Cardiac muscle cell (in vitro differentiated cells and primary cell): ENCODE results near the gene CDRT15L2. TPM values are rescaled to one million over a fixed set of nuclear protein-coding genes. Genes with fewer than 3 reads are reported as not detected.
"Not testable (repeated sequence)": the region's sequence is repeated elsewhere in the genome, so short reads cannot be mapped to it uniquely, and the experiment has no call there.

Experiments
- DNase-seq, 2 donors: peaks; one replicate each; pipeline versions ENCODE4 v3.0.0 to v3.0.0-alpha.2; 2010 to 2017; ENCODE audit warnings: low read depth in 1 of 2, low spot score in 1 of 2
- H3K27ac ChIP-seq: fragments of 200-600 bp; sonication (generic); 2 replicates; pipeline ENCODE4 v1.5.1; 2016
- H3K27me3 ChIP-seq: fragments of 200-600 bp; sonication (generic); 2 replicates; pipeline ENCODE4 v1.6.0; 2016; ENCODE audit warnings: control low read depth
- H3K36me3 ChIP-seq: fragments of 200-600 bp; sonication (generic); 2 replicates; pipeline ENCODE4 v1.5.1; 2016; ENCODE audit warnings: control low read depth
- H3K4me1 ChIP-seq: fragments of 200-600 bp; sonication (generic); 2 replicates; pipeline ENCODE4 v1.8.1; 2017; ENCODE audit warnings: low read depth, mild to moderate bottlenecking, mixed run types
- H3K4me3 ChIP-seq: fragments of 200-600 bp; sonication (generic); 2 replicates; pipeline ENCODE4 v1.5.1; 2016; ENCODE audit warnings: mild to moderate bottlenecking
- H3K9me3 ChIP-seq: fragments of 200-600 bp; sonication (generic); 2 replicates; pipeline ENCODE4 v1.5.1; 2017; ENCODE audit warnings: low read depth, mild to moderate bottlenecking, control low read depth
- polyA plus RNA-seq: library from polyadenylated mRNA; unstranded; fragments of >200 nt; fragmentation: Nextera tagmentation; extraction: Ambion mirVana; gene quantifications from 2 replicates; pipeline ENCODE4 v1.2.1, GENCODE V29; 2016
- total RNA-seq: library from RNA; depleted of rRNA; stranded (reverse); fragments of >200 nt; gene quantifications from 2 replicates; pipeline ENCODE4 v1.2.3, GENCODE V29; 2016

Gene CDRT15L2
- total RNA-seq = not detected in 2 replicates
- polyA plus RNA-seq = not detected in 2 replicates

DNA sequence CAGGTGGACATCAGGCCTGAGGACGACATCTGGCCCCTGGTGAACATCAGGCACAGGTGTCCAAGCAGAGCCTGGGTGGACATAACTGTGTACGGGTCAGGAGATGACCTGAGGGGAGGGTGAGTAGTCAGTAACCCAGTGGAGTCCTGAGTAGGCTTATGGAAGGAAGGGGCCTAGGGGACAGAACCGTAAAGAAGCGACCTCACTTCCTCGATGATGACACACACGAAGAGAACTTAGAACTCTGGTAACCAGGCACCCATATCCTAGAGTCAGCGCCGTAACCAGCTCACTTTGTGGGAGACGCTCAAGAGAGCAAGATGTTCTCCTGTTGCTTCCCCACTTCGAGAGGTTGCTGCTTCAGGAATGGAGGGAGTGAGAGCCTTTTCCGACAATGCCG is at the start of gene CDRT15L2:
Gene CDRT15L2, plus strand, starts transcription at position 301 of the 400 bp plus-strand sequence. Its CDS starts 20 bp downstream, at position 321.
- H3K27ac ChIP-seq, H3K9me3 ChIP-seq, DNase-seq, H3K27me3 ChIP-seq, H3K4me3 ChIP-seq, H3K4me1 ChIP-seq, H3K36me3 ChIP-seq: not testable (repeated sequence)

GRCh38 chr17:20530104-20530503 is 49.4 kb upstream of the CDRT15L2 start:
- H3K36me3 ChIP-seq, H3K27me3 ChIP-seq, H3K9me3 ChIP-seq, H3K4me1 ChIP-seq, H3K27ac ChIP-seq, DNase-seq, H3K4me3 ChIP-seq: not testable (repeated sequence)

DNA sequence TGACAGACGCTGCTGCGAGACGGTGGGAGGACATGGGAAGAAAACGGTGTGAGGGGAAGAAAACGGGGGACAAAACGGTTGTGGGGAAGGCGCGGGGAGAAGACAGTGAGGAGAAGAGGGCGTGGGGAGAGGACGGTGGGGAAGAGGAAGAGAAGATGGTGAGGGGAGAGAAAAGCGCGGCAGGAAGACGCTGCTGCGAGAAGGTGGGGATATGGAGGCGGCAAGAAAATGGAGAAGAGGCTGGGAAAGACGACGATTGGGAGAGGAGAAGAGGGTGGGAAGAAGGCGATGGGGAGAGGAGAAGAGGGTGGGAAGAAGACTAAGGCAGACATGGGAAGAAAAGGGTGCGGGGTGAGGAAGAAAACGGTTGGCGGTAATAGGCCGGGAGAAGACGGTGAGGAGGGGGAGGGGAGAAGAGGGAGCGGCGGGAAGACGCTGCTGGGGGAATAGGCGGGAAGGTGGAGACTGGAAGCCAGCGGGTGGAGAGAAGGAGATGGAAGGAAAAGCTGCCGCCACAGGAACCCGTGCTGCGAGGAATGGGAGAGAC is 46.9 kb upstream of the CDRT15L2 start:
- H3K4me1 ChIP-seq, H3K36me3 ChIP-seq, H3K27me3 ChIP-seq, H3K4me3 ChIP-seq, H3K27ac ChIP-seq, H3K9me3 ChIP-seq: not testable (repeated sequence)
- peak in 1 of 2 donors; percentile 59 for DNase-seq

- peak in 1 of 2 donors; percentile 11 for DNase-seq
- H3K4me3 ChIP-seq = peak overlapping the region; percentile 14
- not testable (repeated sequence) for H3K27me3 ChIP-seq, H3K9me3 ChIP-seq, H3K36me3 ChIP-seq, H3K4me1 ChIP-seq, H3K27ac ChIP-seq
These were observed 46.3 kb upstream of the CDRT15L2 start for GRCh38 chr17:20533206-20533605.

DNA sequence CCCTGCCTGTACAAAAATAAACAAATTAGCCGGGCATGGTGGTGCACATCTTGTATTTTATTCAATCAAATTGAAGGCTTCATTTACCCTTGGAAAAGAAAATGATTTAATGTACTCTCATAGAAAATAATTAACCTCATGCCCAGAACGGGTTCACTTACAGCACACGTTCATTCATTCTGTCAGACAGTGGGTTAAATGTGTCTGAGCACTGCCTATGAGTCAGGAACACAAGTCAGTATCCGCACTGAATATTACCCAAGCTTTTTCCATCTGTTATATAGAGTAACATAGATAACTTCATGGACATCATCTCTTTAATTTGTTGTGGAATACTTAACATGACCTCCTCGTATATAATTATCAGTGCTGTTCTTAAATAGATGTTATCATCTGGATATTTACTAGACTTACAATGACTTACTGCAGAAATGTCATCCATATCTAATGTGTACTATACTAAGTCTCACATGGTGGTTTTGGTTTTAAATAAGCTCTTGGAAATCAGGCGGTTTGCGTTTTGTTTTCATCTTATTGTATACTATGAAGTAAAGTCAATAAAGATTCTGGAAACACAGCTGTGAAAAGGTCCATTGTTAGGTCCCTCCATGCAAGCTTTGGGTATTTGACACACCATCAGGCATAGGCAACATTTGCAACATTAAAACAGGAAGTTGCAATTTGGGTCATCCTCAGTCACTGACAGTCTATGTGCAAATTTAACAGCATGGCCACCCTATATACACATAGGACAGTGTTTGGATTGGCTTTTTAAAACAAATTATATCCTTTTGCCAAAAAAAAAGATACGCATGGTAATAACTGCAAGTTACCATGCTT is 44.6 kb upstream of the CDRT15L2 start:
- not testable (repeated sequence) for H3K27ac ChIP-seq, H3K4me1 ChIP-seq, H3K36me3 ChIP-seq, H3K4me3 ChIP-seq, H3K9me3 ChIP-seq, H3K27me3 ChIP-seq
- DNase-seq = peak in 1 of 2 donors; percentile 5

DNA sequence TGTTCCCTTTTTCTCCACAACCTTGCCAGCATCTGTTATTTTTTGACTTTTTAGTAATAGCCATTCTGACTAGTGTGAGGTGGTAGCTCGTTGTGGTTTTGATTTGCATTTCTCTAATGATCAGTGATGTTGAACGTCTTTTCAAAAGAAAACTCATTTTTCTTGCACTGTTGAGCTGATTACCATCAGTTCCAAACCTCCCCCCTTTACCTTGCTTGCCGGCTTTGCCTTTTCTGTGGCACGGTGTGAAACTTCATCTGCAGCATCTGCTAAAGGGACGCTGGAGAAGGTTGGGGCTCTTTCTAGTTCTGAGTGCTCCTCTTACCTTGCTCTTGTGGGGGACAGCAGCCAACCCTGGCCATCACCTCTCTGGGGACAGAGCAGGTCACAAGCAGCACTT is 39.1 kb upstream of the CDRT15L2 start:
- not testable (repeated sequence) for H3K4me1 ChIP-seq, DNase-seq, H3K36me3 ChIP-seq, H3K27me3 ChIP-seq, H3K9me3 ChIP-seq, H3K27ac ChIP-seq, H3K4me3 ChIP-seq

- peak in 1 of 2 donors; percentile 30 for DNase-seq
These were observed 38.7 kb upstream of the CDRT15L2 start for GRCh38 chr17:20540865-20541264.

GRCh38 chr17:20541853-20542546 is 37.5 kb upstream of the CDRT15L2 start:
- not testable (repeated sequence) for H3K27ac ChIP-seq, H3K4me1 ChIP-seq, H3K4me3 ChIP-seq, H3K27me3 ChIP-seq, H3K9me3 ChIP-seq, H3K36me3 ChIP-seq
- DNase-seq = peak in 1 of 2 donors; percentile 25

More at GRCh38 chr17:20540865-20541264, 38.7 kb upstream of the CDRT15L2 start:
- H3K27me3 ChIP-seq, H3K4me1 ChIP-seq, H3K9me3 ChIP-seq, H3K27ac ChIP-seq, H3K36me3 ChIP-seq, H3K4me3 ChIP-seq: not testable (repeated sequence)

- not testable (repeated sequence) for DNase-seq, H3K9me3 ChIP-seq, H3K36me3 ChIP-seq, H3K4me1 ChIP-seq, H3K27ac ChIP-seq, H3K4me3 ChIP-seq, H3K27me3 ChIP-seq
These were observed 31.6 kb upstream of the CDRT15L2 start for GRCh38 chr17:20547923-20548322.

GRCh38 chr17:20552920-20553319 is 26.6 kb upstream of the CDRT15L2 start:
- H3K9me3 ChIP-seq, H3K36me3 ChIP-seq, H3K4me1 ChIP-seq, DNase-seq, H3K27ac ChIP-seq, H3K27me3 ChIP-seq, H3K4me3 ChIP-seq: not testable (repeated sequence)

DNA sequence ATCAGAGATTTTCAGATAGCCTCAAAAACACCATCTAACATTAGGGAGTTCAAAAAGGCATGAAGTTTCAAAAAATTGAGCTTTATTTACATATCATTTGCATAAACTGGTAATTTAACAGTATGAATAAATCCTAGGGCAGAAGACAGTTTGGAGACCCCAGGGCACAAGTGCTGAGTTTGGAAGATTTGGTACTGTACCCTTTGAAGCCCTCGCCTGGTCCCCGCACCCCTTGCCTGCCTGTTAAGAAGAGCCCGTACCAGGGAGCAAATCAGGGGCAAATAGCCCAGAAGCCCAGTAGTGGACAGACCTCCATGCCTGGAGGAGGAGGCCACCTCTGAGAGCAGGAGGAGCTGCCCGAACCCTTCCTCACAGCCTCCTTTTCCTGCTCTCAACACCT is 24.8 kb upstream of the CDRT15L2 start:
- H3K9me3 ChIP-seq, H3K27ac ChIP-seq, H3K4me1 ChIP-seq, H3K27me3 ChIP-seq, H3K4me3 ChIP-seq, H3K36me3 ChIP-seq, DNase-seq: not testable (repeated sequence)

GRCh38 chr17:20555135-20556010 is 24.2 kb upstream of the CDRT15L2 start:
- H3K9me3 ChIP-seq, H3K4me1 ChIP-seq, DNase-seq, H3K27me3 ChIP-seq, H3K4me3 ChIP-seq, H3K27ac ChIP-seq, H3K36me3 ChIP-seq: not testable (repeated sequence)

DNA sequence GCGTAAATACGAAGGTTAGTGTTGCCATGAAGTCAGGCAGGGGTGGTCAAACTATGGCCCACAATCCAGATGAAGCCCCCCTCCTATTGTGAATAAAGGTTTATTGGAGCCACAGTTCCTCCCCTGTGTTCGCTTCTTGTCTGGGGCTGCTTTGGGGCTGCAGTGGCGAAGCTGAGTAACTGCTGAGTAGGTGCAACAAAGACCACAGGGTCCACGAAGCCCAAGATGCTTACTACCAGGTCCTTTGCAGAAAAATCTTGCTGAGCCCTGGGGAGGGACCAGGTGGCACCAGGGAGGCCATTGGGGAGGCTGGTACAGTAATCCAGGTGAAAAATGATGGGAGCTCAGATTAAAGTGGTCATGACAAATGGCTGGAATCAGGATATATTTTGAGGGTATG is 21.4 kb upstream of the CDRT15L2 start:
- H3K4me1 ChIP-seq, H3K9me3 ChIP-seq, DNase-seq, H3K27ac ChIP-seq, H3K4me3 ChIP-seq, H3K27me3 ChIP-seq, H3K36me3 ChIP-seq: not testable (repeated sequence)
